GM18498 (cell line): ENCODE measurements around the gene PA2G4.
A peak's percentile ranks its signal among the peaks of the same experiment; 100 is the strongest.

Experiments used
- ATAC-seq: cut with Tn5 transposase; IDR thresholded peaks from one replicate; pipeline ENCODE4 v1.9.1; 2021; ENCODE audit warnings: mild to moderate bottlenecking, moderate library complexity; ENCODE audit not compliant: unreplicated experiment

The PA2G4 gene

DNA sequence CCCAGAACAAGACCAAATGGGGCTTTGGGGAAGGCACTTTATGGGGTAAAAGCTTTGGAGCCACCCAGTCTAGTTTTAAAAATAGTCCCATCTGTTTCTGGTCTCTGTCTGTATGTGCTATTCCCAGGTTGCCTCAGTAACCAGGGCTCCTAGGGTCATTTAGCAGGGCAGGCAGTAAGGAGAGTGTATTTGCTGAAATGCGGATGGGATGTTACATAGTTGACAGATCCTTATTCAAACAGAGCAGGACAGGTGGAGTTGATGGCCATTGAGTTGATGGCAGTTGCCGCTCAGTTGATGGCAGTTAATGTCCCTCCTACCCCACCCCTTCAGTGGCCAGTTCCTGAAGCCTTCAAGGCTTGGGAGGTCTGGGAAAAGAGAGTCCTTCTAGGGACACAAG is 18.3 kb downstream of the PA2G4 start:
- no peak for ATAC-seq

DNA sequence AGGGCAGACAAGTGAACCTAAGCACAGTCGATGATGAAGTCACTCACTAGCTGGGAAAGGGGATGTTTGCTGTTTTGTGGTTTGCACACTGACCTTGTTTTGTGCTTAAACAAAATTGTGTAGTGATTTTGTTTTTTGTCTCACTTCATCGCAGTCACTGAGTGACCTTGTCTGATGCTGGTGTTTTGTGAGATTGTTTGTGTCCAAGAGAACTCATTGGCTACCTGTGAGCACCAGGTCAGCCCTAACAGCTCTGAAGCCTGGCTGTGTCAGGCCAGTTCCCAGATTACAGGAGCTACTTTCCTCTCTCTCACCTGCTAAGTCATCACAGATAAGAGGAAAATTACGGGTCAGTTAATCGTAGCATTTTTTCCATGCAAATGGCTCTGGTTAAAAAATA is 19.8 kb downstream of the PA2G4 start:
- no peak for ATAC-seq

DNA sequence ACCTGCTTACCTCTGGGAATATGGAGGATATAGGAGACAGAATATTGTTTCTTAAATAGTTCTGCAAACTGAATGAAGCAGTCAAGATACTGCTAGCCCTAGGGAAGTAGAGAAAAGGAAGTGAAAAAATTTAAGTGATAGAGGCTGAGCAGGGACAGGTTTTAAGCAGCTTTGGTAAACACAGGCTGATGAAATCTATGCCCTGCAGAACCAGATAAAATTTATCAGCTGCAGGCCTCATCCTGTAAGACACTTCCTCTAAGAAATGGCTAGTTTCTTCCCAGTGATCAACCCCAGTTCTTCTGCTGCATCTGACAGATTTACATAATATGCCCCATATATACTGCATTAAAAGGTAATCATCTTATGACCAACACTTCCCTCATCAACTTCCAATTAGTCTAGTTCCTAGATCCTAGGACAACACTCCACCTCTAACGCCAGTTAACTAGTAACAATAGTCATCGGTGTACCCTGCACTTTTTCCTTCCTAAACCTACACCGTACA is 22.4 kb downstream of the PA2G4 start:
- no peak for ATAC-seq

DNA sequence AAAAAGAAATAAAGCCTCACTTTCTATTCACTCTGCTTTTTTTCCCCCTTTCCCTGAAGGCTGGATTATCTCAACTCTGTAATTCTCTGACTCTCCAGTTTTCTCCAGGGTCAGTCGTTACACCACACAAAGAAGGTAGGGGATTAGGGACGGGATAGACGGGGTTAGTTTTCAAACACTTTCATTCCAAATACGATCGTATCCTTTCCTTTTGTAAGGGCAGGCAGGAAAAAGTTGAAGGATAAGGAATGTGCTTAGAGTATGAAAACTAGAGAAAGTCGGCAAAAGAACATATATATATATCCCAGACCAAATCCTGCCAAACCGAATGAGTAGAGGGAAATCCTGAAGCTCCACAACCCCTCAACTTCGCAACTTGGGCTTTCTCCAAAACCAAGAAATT is 23.1 kb downstream of the PA2G4 start:
- ATAC-seq: no peak

DNA sequence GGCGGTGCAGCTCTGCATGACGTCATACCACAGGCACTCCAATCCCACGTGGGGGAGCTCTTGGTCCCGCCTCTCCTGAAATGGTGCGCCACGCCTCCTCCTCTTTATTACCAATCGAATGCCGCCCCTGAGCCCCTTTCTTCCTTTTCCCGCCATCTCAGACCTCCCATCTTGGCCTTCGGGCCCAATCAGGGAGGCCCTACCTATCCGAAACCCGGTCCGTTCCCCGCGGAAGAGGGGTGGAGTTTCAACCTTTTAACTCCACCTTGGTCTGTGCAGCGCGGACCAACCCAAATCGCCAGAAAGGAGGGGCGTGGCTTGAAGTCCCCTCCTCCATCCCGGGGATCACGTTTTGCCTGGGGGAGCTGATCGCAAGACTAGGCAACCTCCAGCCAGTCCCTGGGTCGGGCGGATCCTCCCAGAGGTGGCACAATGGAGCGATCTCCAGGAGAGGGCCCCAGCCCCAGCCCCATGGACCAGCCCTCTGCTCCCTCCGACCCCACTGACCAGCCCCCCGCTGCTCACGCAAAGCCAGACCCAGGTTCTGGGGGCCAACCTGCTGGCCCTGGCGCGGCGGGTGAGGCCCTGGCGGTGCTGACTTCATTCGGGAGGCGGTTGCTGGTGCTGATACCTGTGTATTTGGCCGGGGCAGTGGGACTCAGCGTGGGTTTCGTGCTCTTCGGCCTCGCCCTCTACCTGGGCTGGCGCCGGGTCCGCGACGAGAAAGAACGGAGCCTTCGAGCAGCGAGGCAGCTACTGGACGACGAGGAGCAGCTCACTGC is 23.7 kb downstream of the PA2G4 start, which contains the start of gene ESYT1:
TSS of gene ESYT1 (plus strand) at position 380 of the 782 bp plus-strand sequence. CDS start at position 433, 53 bp downstream.
- ATAC-seq: peak; percentile 91

DNA sequence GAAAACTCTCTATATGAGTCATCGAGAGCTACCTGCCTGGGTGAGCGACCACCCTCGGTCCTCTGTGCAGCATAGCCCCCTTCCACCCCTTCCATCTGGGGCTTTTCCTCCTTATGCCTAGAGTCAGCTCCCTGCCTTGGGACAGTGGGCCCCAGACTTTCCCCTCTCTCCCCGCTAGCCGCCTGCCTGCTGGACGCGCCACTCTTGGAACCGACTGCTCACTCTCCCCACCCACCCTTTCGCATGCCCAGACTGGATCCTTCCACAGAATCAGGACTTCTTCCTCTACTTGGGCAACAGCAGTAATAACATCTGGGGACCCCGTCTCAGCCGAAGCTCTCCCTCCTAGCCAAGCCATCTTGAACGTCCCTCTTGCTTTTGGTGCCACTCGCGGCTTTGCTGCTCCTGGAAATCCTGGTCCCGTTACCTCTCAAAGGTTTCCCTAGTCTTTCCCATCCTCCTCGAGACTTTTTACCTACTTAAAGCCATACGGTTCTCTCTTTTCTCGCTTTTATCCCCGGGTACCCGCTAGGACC is 24.4 kb downstream of the PA2G4 start:
- no peak for ATAC-seq

DNA sequence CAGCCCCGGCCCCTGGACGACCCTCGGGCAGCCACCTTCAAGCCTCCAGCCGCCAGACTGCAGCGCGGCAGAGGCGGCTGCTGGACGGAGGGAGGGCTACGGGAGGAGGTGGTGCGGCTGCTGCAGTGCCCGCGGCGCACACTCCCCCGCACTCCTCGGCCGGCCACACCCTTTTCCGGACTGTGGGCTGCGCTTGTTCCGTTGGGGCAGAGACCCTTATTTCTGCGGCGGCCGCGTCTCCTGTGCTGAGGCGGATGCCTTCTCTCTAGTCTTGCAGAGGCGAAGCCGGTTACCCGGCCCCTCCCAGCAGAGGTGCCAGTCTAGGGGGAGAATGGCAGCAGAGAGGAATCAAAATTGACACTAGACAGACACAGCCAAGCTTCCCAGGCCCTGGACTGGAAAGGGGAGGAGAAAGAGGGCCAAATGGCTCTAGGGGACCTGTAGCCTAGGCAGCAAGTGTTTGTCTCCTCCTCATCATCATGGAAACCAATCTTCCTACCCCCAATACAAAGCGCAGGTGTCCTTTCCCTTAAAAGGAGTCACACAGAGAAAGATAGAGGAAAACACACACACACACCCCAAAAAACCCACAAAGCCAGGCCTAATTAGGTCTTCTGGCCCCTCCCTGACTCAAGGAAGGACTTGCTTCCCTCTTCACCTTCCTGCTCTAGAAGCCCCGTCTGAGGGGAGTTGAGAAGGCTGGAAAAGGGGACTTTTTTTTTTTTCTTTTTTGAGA is 25.0 kb downstream of the PA2G4 start:
- ATAC-seq: peak; percentile 34

DNA sequence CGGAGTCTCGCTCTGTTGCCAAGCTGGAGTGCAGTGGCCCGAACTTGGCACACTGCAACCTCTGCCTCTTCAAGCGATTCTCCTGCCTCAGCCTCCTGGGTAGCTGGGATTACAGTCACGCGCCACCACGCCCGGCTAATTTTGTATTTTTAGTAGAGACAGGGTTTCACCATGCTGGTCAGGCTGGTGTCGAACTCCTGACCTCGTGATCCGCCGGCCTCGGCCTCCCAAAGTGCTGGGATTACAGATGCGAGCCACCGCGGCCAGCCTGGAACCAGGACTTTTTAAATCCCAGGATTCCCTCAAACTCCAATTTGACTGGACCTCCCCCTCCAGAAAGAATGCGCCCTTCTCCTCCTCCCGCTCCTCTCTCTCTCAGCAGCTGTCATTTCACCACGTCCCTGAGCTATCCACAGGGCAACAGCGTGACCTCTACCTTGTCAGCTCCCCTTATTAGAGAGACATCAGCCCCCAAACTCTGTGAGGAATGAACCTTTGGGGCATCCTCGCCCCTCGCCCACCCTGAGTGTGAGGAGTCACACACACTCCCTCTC is 25.7 kb downstream of the PA2G4 start:
- ATAC-seq: no peak

DNA sequence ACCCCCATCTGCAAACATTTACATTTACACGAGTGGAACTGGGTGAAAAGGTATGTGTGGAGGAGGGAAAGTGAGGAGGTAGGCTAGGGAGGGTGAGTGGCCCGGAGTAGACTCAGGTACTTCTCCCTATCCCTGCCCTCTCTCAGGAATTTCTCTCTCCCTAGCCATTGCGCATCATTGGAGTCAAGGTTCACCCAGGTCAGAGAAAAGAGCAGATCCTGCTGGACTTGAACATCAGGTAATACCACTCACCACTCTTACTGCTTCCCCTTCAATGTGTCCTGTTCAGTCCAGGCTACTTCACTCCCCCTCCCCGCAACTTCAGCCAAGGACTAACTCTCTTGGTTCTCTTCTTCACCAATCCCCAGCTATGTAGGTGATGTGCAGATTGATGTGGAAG is 26.5 kb downstream of the PA2G4 start:
- no peak for ATAC-seq

DNA sequence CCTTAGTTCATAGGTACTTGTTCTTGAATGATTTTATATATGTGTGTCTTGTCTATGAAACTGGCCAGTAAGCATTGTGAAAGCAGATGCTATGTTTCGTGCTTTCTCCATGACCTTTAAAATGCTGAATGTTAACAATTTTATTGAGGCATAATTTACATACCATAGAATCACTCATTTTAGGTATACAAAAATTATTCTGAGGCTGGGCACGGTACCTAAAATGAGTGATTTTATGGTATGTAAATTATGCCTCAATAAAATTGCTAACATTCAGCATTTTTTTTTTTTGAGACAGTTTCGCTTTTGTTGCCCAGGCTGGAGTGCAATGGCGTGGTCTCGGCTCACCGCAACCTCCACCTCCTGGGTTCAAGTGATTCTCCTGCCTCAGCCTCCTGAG is 30.5 kb downstream of the PA2G4 start:
- no peak for ATAC-seq

DNA sequence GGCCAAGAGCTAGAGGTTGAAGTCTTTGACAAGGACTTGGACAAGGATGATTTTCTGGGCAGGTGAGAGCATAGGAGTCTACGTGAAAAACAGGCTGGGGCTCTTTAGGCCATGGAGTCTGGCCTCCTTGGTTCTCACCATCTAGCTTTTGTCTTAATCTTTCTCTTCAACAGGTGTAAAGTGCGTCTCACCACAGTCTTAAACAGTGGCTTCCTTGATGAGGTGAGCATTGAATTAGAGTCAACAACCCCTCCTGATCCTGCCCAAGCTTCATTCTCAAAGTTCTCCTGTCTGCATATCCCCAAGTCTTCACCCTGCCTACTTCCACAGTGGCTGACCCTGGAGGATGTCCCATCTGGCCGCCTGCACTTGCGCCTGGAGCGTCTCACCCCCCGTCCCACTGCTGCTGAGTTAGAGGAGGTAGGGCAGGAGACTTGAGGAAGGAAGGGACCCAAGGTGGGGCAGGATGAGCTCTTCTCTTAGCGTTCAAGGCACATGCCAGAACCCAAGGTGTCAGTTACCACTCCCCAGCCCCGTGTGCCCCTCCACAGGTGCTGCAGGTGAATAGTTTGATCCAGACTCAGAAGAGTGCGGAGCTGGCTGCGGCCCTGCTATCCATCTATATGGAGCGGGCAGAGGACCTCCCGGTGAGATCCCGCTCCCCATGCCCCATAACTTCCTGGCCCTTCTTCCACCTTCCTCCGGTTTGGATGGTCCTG is 33.7 kb downstream of the PA2G4 start:
- ATAC-seq: no peak

DNA sequence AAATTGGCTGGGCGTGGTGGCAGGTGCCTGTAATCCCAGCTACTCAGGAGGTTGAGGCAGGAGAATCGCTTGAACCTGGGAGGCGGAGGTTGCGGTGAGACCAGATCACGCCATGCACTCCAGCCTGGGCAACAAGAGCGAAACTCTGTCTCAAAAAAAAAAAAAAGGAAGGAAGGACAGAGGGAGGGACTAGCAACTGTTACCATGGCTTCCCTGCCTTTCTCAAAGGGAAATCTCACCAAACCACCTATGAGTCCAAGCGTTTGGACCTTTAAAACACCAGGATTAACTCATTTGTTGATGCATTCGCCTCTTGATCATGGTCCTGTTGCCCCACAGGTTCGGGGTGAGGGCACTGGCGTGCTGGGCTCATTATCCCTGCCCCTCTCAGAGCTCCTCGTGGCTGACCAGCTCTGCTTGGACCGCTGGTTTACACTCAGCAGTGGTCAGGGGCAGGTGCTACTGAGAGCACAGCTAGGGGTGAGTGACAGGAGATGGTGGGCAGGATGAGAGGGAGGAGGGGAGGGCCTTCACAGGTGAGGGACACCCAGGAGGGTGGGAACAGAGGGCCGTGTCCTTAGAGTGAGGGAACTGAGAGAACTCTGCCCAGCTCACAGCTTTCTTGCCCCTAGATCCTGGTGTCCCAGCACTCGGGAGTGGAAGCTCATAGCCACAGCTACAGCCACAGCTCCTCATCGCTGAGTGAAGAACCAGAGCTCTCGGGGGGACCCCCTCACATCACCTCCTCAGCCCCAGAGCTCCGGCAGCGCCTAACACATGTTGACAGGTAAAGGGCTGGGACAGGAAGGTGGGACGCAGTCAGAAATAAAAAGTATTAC is 37.8 kb downstream of the PA2G4 start:
- no peak for ATAC-seq

DNA sequence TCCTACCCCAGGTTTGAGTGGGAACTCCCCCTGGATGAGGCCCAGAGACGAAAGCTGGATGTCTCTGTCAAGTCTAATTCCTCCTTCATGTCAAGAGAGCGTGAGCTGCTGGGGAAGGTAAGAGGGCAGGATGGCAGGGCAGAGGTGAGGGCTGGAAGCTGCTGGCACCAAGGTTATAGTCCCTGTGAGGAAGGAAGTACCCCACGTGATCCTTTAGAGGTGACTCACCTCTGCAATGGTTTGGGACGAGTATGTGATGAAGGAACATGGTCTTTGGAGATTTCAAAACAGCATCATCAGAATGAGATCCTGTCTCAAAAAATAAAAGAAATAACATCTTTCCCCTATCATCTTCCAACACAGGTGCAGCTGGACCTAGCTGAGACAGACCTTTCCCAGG is 38.9 kb downstream of the PA2G4 start:
- no peak for ATAC-seq

DNA sequence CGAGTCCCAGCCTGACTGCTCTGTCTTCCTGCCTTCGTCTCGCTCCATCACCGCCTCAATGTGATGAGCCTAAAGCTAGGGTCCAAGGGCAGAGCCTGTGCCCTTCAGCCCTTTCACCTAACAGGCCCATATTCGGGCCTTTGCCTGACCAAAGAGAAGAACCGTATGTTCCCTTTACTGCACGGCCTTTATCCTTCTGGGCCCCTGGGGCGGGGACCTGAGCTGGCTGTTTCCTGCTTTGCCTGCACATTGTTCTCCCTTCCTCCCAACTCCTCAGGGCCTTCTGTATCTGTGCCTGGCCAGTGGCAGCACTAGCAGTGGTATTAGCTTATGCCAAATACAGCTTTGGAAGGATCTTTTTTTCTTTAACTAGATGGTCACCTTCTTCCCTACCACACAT is 39.5 kb downstream of the PA2G4 start:
- ATAC-seq: no peak

DNA sequence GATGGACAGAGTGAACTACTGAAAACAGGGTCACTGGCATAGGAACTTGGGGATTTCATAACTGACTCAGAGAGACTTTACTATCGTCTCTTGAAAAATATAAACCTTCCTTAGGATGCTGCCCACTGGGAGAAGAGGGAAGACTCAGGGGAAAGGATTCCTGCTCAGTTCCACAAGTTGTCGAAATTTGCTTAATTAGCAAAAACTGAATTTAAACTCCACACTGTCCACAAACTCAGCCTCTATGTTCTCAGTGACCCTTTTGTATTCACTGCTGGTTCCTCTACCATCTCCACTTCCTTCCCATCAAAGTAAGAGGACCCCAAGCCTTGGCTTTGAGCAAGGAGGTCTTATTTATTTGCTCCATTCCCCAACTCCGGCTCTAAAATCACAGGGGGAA is 40.9 kb downstream of the PA2G4 start:
- no peak for ATAC-seq

DNA sequence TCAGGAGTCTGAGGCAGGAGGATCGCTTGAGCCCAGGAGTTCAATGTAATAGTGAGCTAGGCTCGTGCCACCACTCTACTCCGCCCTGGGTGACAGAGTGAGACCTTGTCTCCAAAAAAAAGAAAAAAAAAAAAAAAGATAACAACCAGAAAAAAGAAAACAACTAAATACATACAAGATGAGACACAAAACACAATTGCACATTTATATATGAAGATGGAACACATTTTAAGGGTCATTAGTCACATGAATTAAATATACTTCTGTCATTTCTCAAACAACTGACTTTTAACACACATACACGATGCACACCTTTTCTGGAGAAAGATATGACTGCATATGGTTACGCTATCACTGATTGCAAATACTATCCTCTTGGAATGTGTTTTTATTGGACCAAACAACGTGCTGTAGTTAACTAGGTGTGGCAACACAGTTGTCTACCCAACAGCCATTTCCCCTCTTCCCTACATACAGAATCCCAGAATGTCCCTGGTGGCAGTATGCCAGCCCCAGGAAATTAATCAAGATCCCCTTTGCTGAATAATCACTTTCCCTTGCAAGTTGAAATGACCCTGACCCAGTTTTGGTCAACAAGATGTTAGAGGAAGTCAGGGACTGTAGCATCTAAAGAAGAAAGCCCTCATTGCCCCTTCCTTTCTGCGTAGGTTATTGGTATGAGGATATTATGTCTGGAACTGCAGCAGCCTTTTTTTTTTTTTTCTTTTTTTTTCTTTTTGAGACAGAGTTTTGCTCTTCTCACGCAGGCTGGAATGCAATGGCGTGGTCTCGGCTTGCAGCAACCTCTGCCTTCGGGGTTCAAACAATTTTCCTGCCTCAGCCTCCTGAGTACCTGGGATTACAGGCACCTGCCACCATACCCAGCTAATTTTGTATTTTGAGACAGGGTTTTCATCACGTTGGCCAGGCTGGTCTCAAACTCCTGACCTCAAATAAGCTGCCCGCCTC is 42.4 kb downstream of the PA2G4 start:
- no peak for ATAC-seq

DNA sequence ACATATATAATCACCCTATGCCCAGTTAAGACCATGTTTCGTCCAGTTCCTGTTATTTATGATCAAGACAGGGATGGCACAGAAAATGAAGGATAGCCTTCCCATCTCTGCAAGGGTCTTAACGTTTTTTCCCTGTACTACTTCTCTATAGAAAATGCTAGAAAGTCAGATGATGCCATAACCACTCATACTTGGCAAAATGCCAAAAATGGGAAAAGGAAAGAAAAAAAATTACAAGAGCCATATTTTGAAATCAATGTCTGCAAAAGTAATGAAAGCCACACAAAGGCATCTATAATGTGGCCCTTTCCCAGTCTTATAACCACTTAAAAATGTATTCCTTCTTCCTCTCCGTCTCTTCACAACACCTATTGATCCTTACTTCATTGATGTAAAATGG is 46.2 kb downstream of the PA2G4 start:
- no peak for ATAC-seq

DNA sequence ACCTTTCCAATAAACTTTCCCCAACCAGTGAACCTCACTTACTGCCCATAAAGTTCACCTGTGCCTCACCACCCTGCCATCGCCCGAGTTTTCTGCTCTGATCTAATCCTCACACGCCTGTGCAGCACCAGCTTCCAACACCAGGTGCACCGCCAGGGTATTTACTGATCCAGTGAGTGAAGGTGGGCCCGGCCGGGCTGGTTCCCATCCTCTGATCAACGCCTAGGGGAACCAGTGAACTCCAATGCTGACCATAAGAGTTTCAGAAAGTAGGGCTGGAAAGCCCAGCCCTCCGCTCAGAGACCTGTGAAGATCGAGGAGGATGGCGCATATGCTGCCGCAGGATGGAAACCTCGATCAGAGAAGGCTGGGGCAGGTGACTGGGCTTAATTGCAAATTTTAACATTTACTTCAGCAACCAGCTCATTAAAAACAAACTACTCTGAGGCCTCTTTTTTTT is 47.3 kb downstream of the PA2G4 start:
- ATAC-seq: peak; percentile 61
